B cell (primary cell): Measurements from ENCODE around the gene LGALS7.

Source experiments
- CTCF ChIP-seq: fragments of 200-600 bp; IDR thresholded peaks from one replicate; pipeline ENCODE4 v1.8.0; 2022; ENCODE audit warnings: antibody characterized with exemption, mild to moderate bottlenecking
- EZH2 ChIP-seq: IDR thresholded peaks from 2 replicates; pipeline ENCODE4 v1.6.1; 2012; ENCODE audit warnings: borderline replicate concordance, low read depth, mild to moderate bottlenecking, moderate library complexity, low read length; ENCODE audit not compliant: insufficient read depth, poor library complexity, severe bottlenecking

DNA sequence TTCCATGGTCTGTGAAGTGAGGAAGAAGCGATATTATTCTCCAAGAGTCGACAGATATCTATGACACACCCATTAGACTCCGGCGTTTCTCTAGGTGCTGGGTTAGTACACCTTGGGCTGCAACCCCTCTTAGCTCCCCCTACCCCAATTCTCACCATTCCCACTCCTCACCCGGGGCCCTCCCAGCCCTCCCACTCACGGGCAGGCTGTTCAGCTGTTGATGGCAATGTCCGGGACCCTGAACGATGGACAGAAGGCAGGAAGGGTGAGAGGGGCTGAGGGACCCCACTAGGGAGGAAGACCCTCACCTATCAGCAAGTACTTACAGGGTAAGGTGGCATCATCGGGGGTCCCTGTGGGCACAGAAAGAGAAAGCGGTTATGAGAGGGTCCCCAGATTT lies 30.2 kb upstream of the LGALS7 start:
- TF ChIP-seq CTCF: no peak
- TF ChIP-seq EZH2: no peak
